ENCODE data around the gene VPS9D1. TPM values are rescaled to one million over a fixed set of nuclear protein-coding genes. Genes with fewer than 3 reads are reported as not detected.

The VPS9D1 gene
- polyA plus RNA-seq, 3 donors: 1.2 to 29.7 (median 1.6) TPM

GRCh38 chr16:89739383-89739782 is 18.7 kb upstream of the VPS9D1 start:
- Histone ChIP-seq H3K79me2 (ENCODE audit: insufficient read depth, low read length) (peaks cover 3% of the 10 kb centered on the region), H3K27ac (ENCODE audit: low read depth in 1 of 2, low read length in 2 of 2) (peak overlapping the region in 1 of 2 donors; percentile 11), H3K4me1 (ENCODE audit: control insufficient read depth in 1 of 2, insufficient read depth in 2 of 2, low read length in 2 of 2) (no peaks in the 10 kb centered on the region), H4K20me1 (ENCODE audit: insufficient read depth, low read length) (peaks cover 82% of the 10 kb centered on the region), H3K4me2 (replicated peaks; ENCODE audit: extremely low read depth, low read length, poor library complexity, severe bottlenecking) (no peak overlapping the region), H3K9me3 (replicated peaks in 1 of 2; ENCODE audit: control insufficient read depth in 1 of 2, insufficient read depth in 1 of 2, low read length in 2 of 2) (no peaks in the 10 kb centered on the region), H2AFZ (ENCODE audit: insufficient read depth, low read depth, low read length, poor library complexity, severe bottlenecking) (no peak overlapping the region), H3K4me3 (replicated peaks in 1 of 3; ENCODE audit: low read depth in 2 of 3, low read length in 3 of 3) (no peak overlapping the region), H3K9ac (ENCODE audit: insufficient read depth, low read length, poor library complexity, severe bottlenecking) (no peak overlapping the region), H3K36me3 (replicated peaks in 1 of 2; ENCODE audit: control insufficient read depth in 1 of 2, insufficient read depth in 2 of 2, low read length in 2 of 2) (peaks cover 78 to 94% of the 10 kb centered on the region in 2 donors), H3K27me3 (ENCODE audit: control insufficient read depth in 2 of 2, insufficient read depth in 2 of 2, low read length in 2 of 2) (no peaks in the 10 kb centered on the region)
- WGBS (ENCODE audit: insufficient coverage): 96% methylated on average over 8 of the region's 9 CpGs
- Mint-ChIP-seq H3K4me1 (peaks cover 2% of the 10 kb centered on the region), H3K9me3 (no peaks in the 10 kb centered on the region), H3K27ac (peak overlapping the region in 1 of 7 donors; percentile 15), H3K4me3 (no peak overlapping the region), H3K36me3 (peaks cover 72 to 94% of the 10 kb centered on the region in 2 donors), H3K27me3 (ENCODE audit: low read depth in 3 of 3) (peaks cover 0 to 2% (median 0%) of the 10 kb centered on the region in 3 donors)
- intact Hi-C loops (cut with micrococcal nuclease): no loop called here
- no peak for DNase-seq
- no peak for TF ChIP-seq CTCF (IDR thresholded peaks at IDR 0.05)

DNA sequence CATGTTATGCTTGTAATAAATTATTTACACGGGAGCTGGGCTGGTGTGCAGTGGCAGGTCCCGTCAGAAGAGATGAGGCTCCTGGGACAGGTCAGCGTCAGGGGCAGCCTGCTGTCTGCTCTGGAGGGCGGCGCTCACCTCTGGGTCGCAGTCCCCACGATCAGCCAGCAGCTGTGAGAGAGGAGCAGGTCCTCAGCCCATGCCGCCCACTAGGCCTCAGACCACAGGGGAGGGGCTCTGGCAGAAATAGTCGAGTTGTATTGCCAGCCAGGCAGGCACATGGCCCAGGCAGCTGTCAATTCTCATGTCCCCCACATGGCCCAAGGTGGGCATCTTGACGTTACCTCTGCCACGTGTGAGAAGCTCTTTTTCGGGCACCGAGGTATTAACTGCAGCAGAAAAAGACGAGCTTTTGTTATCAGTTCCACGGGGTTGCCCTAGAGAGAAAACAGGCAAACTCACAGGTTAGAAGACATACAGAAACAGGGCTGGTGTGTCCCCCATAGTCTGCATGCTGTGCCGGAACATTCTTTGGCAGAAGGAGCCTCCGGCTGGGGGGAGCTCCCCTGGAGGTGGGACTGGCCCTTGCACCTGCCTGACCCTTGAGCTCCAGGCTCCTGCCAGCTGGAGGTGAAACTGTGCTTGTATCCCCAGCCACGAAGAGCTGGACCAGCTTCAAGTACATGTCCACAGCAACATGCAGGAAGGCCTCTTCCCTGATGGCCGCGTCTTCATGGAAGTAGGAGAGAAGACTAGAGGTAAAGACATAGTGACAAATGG is 18.0 kb upstream of the VPS9D1 start:
- H3K36me3 Mint-ChIP-seq: peaks cover 72 to 94% of the 10 kb centered on the region in 2 donors
- Histone ChIP-seq H3K4me1 (ENCODE audit: control insufficient read depth in 1 of 2, insufficient read depth in 2 of 2, low read length in 2 of 2) (no peaks in the 10 kb centered on the region), H3K36me3 (replicated peaks in 1 of 2; ENCODE audit: control insufficient read depth in 1 of 2, insufficient read depth in 2 of 2, low read length in 2 of 2) (peaks cover 80 to 95% of the 10 kb centered on the region in 2 donors), H3K79me2 (ENCODE audit: insufficient read depth, low read length) (peaks cover 7% of the 10 kb centered on the region), H3K9ac (ENCODE audit: insufficient read depth, low read length, poor library complexity, severe bottlenecking) (no peak overlapping the region), H4K20me1 (ENCODE audit: insufficient read depth, low read length) (peaks cover 88% of the 10 kb centered on the region), H3K4me3 (replicated peaks in 1 of 3; ENCODE audit: low read depth in 2 of 3, low read length in 3 of 3) (no peak overlapping the region), H3K27ac (ENCODE audit: low read depth in 1 of 2, low read length in 2 of 2) (peak overlapping the region in 1 of 2 donors; percentile 11), H3K27me3 (ENCODE audit: control insufficient read depth in 2 of 2, insufficient read depth in 2 of 2, low read length in 2 of 2) (no peaks in the 10 kb centered on the region), H2AFZ (ENCODE audit: insufficient read depth, low read depth, low read length, poor library complexity, severe bottlenecking) (no peak overlapping the region), H3K4me2 (replicated peaks; ENCODE audit: extremely low read depth, low read length, poor library complexity, severe bottlenecking) (no peak overlapping the region), H3K9me3 (replicated peaks in 1 of 2; ENCODE audit: control insufficient read depth in 1 of 2, insufficient read depth in 1 of 2, low read length in 2 of 2) (no peaks in the 10 kb centered on the region)
- TF ChIP-seq CTCF (IDR thresholded peaks at IDR 0.05): no peak
- 90% methylated on average over 18 of the region's 20 CpGs for WGBS (ENCODE audit: insufficient coverage)
- peak overlapping the region in 2 of 7 donors; percentile 15 to 20 for H3K27ac Mint-ChIP-seq
- H3K9me3 Mint-ChIP-seq: no peaks in the 10 kb centered on the region
- H3K27me3 Mint-ChIP-seq (ENCODE audit: low read depth in 3 of 3): peaks cover 0 to 2% (median 0%) of the 10 kb centered on the region in 3 donors
- intact Hi-C loops (cut with micrococcal nuclease): no loop called here
- no peak overlapping the region for H3K4me3 Mint-ChIP-seq
- peaks cover 2% of the 10 kb centered on the region for H3K4me1 Mint-ChIP-seq
- DNase-seq: no peak

Data from CD14-positive monocyte (primary cell).